GM18526 (cell line): ENCODE results near the gene VIL1.

Source experiments
- POLR2A ChIP-seq: IDR thresholded peaks from 3 replicates; pipeline ENCODE4 v1.6.1; 2011; ENCODE audit not compliant: insufficient read length; ENCODE audit errors: extremely low read depth

The VIL1 gene

GRCh38 chr2:218418321-218418716 lies 604 bp upstream of the VIL1 start:
- TF ChIP-seq POLR2A, result no peak

- no peak for TF ChIP-seq POLR2A
These were observed 800 bp downstream of the VIL1 start for GRCh38 chr2:218419630-218420216.

- no peak for TF ChIP-seq POLR2A
These were observed 2.1 kb downstream of the VIL1 start for GRCh38 chr2:218421027-218421426.

GRCh38 chr2:218422403-218423086 lies 3.6 kb downstream of the VIL1 start:
- TF ChIP-seq POLR2A, result no peak

GRCh38 chr2:218423584-218423983 lies 4.7 kb downstream of the VIL1 start:
- no peak for TF ChIP-seq POLR2A

- no peak for TF ChIP-seq POLR2A
These were observed 6.6 kb downstream of the VIL1 start for GRCh38 chr2:218425531-218425930.

- TF ChIP-seq POLR2A, result no peak
These were observed 8.8 kb downstream of the VIL1 start for GRCh38 chr2:218427741-218428140.

- TF ChIP-seq POLR2A, result no peak
These were observed 10.1 kb downstream of the VIL1 start for GRCh38 chr2:218428846-218429558.

GRCh38 chr2:218429911-218430692 lies 11.2 kb downstream of the VIL1 start:
- no peak for TF ChIP-seq POLR2A

- no peak for TF ChIP-seq POLR2A
These were observed 11.8 kb downstream of the VIL1 start for GRCh38 chr2:218430721-218431120.

- TF ChIP-seq POLR2A, result no peak
These were observed 13.0 kb downstream of the VIL1 start for GRCh38 chr2:218431878-218432277.

GRCh38 chr2:218432676-218433365 lies 13.9 kb downstream of the VIL1 start:
- no peak for TF ChIP-seq POLR2A

- no peak for TF ChIP-seq POLR2A
These were observed 15.5 kb downstream of the VIL1 start for GRCh38 chr2:218434456-218434855.

- no peak for TF ChIP-seq POLR2A
These were observed 16.4 kb downstream of the VIL1 start for GRCh38 chr2:218435003-218435982.
